ENCODE results near the gene TP53I11.

DNA sequence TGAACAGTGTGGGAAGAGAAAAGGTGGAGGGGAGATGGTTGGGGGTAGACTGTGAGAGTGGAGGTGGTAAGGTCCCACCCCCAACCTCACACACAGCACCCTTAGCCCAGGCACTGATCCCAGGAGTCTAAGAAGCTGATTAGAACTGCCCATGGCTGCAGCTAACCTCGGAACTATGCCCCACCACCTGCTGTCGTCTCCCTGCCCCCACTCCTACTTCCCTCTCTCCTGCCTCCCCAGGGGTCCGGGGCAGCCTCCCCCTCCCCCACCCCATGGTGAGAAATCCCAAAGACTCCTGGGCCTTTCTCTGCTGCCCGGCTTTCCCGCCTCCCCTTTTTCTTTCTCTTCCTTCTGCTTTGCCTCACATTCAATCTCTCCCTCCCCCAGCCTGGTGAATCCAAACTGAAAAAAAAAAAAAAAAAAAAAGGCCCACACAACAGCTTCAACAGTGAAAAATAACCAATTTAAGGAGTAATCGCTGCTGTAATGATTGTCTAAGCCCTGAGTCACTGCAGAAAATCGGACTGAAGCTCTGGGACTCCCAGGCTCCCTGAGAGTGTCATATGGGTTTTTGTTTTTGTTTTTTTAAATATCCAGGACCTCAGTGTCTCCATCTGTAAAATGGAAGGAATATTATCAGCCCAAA, 9.6 kb upstream of the TP53I11 start:
- TF ChIP-seq, protein P1, sequence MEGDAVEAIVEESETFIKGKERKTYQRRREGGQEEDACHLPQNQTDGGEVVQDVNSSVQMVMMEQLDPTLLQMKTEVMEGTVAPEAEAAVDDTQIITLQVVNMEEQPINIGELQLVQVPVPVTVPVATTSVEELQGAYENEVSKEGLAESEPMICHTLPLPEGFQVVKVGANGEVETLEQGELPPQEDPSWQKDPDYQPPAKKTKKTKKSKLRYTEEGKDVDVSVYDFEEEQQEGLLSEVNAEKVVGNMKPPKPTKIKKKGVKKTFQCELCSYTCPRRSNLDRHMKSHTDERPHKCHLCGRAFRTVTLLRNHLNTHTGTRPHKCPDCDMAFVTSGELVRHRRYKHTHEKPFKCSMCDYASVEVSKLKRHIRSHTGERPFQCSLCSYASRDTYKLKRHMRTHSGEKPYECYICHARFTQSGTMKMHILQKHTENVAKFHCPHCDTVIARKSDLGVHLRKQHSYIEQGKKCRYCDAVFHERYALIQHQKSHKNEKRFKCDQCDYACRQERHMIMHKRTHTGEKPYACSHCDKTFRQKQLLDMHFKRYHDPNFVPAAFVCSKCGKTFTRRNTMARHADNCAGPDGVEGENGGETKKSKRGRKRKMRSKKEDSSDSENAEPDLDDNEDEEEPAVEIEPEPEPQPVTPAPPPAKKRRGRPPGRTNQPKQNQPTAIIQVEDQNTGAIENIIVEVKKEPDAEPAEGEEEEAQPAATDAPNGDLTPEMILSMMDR (IDR thresholded peaks at IDR 0.05; ENCODE audit: low read length) = no peak
- no peak for TF ChIP-seq EZH2 (optimal IDR thresholded peaks at IDR 0.05; ENCODE audit: low read depth, low read length)
